ENCODE measurements around the gene RTEL1.
"Not testable (repeated sequence)": the region's sequence is repeated elsewhere in the genome, so short reads cannot be mapped to it uniquely, and the experiment has no call there.

The RTEL1 gene, protein sequence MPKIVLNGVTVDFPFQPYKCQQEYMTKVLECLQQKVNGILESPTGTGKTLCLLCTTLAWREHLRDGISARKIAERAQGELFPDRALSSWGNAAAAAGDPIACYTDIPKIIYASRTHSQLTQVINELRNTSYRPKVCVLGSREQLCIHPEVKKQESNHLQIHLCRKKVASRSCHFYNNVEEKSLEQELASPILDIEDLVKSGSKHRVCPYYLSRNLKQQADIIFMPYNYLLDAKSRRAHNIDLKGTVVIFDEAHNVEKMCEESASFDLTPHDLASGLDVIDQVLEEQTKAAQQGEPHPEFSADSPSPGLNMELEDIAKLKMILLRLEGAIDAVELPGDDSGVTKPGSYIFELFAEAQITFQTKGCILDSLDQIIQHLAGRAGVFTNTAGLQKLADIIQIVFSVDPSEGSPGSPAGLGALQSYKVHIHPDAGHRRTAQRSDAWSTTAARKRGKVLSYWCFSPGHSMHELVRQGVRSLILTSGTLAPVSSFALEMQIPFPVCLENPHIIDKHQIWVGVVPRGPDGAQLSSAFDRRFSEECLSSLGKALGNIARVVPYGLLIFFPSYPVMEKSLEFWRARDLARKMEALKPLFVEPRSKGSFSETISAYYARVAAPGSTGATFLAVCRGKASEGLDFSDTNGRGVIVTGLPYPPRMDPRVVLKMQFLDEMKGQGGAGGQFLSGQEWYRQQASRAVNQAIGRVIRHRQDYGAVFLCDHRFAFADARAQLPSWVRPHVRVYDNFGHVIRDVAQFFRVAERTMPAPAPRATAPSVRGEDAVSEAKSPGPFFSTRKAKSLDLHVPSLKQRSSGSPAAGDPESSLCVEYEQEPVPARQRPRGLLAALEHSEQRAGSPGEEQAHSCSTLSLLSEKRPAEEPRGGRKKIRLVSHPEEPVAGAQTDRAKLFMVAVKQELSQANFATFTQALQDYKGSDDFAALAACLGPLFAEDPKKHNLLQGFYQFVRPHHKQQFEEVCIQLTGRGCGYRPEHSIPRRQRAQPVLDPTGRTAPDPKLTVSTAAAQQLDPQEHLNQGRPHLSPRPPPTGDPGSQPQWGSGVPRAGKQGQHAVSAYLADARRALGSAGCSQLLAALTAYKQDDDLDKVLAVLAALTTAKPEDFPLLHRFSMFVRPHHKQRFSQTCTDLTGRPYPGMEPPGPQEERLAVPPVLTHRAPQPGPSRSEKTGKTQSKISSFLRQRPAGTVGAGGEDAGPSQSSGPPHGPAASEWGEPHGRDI (N-terminal part only)

DNA sequence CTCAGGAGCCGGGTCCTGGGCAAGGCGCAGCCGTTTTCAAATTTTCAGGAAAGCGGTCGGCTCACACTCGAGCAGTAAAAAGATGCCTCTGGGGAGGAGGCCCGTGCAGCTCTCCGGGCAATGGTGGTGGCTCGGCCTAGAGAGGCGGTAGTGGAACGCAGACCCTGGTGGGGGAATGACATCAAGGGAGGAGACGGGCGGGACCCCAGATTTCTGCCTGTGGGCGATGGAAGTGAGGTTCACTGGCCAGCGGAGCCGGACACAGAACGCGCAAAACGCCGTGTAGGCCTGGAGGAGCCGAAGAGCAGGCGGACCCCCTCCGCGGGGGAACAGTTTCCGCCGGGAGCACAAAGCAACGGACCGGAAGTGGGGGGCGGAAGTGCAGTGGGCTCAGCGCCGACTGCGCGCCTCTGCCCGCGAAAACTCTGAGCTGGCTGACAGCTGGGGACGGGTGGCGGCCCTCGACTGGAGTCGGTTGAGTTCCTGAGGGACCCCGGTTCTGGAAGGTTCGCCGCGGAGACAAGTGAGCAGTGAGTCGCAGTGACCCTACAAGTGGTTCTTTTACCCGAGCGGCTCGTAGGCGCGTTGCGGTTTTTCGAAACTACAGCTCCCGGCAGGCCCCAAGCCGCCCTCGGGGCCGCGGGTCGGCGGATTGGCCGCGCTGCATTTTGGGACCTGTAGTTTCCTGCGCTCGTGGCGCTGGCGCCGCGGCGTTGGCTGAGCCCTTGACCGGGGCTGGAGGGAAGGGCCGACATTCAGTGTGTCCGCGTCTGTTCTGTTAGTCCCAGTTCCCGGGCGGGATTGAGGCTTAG, at the start of gene RTEL1:
TSS of gene RTEL1 (plus strand) at position 376 of the 812 bp plus-strand sequence. CDS start 1,091 bp downstream, outside the sequence.
- Histone ChIP-seq H3K4me3 (ENCODE audit: low read length) (peak within 1 kb of the TSS; percentile 57), H3K27me3 (ENCODE audit: control insufficient read depth, insufficient read depth, low read length) (peaks cover 14% of the 10 kb centered on the region), H3K9ac (ENCODE audit: low read length) (peak within 1 kb of the TSS; percentile 73), H3K9me3 (ENCODE audit: control insufficient read depth, low read length) (no peaks in the 10 kb centered on the region), H3K36me3 (ENCODE audit: control insufficient read depth, insufficient read depth, low read length) (no peaks in the 10 kb centered on the region), H3K4me1 (ENCODE audit: control insufficient read depth, insufficient read depth, low read length) (peaks cover 17% of the 10 kb centered on the region)

DNA sequence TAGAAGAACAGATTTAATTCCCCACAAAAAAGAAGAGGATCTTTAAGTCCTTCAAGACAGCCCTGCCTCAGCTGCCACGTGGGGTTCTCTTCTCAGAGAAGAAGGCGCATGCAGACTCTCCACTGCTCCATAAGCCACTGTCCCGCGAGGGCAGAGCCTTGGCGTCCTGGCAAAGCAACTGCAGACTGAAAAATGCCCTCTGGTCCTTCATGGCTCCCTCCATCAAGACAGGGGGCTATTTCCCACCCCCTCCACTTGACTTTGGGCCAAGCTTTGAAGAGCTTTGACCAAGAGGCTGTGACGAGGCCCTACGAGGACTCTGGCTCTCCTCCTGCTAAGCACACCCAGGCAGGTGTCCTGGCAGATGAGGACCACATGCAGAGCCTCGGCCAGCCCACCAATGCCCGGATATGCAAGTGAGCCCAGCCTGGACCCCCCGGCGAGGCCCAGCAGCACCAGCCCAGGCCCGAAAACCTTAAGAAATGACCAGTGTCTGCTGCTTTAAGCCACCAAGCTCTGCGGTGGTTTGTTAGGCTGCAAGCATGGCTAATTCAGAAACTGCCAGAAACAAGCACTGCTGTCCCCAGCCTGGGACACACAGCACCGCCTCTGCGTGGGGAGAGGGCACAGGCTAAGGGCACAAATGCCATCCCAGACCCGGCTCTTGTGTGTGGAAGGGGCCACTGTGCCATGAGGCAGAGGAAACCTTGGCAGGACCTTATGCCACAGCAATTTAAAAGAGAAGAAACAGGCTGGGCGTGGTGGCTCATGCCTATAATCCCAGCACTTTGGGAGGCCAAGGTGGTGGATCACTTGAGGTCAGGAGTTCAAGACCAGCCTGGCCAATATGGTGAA, 47.3 kb upstream of the RTEL1 start:
- H3K4me3 ChIP-seq (ENCODE audit: low read length) = no peak overlapping the region
- no peak overlapping the region for H3K9ac ChIP-seq (ENCODE audit: low read length)
- H3K36me3 ChIP-seq (ENCODE audit: control insufficient read depth, insufficient read depth, low read length) = no peaks in the 10 kb centered on the region
- no peaks in the 10 kb centered on the region for H3K9me3 ChIP-seq (ENCODE audit: control insufficient read depth, low read length)
- no peaks in the 10 kb centered on the region for H3K27me3 ChIP-seq (ENCODE audit: control insufficient read depth, insufficient read depth, low read length)
- no peaks in the 10 kb centered on the region for H3K4me1 ChIP-seq (ENCODE audit: control insufficient read depth, insufficient read depth, low read length)

DNA sequence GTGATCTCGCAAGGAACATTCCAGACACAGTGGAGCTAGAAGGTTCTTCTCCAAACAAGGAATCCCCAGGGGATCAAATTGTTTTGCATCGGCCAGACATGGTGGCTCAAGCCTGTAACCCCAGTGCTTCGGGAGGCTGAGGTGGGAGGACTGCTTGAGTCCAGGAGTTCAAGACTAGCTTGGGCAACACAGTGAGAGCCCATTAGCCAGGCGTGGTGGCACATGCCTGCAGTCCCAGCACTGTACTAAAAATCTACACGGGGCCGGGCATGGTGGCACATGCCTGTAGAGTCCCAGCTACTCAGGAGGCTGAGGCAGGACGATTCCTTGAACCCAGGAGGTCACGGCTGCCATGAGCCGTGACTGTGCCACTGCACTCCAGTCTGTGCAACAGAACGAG, 46.5 kb upstream of the RTEL1 start:
- H3K9ac ChIP-seq (ENCODE audit: low read length) = no peak overlapping the region
- H3K9me3 ChIP-seq (ENCODE audit: control insufficient read depth, low read length) = no peaks in the 10 kb centered on the region
- no peaks in the 10 kb centered on the region for H3K4me1 ChIP-seq (ENCODE audit: control insufficient read depth, insufficient read depth, low read length)
- H3K27me3 ChIP-seq (ENCODE audit: control insufficient read depth, insufficient read depth, low read length) = no peaks in the 10 kb centered on the region
- H3K4me3 ChIP-seq (ENCODE audit: low read length) = no peak overlapping the region
- no peaks in the 10 kb centered on the region for H3K36me3 ChIP-seq (ENCODE audit: control insufficient read depth, insufficient read depth, low read length)

DNA sequence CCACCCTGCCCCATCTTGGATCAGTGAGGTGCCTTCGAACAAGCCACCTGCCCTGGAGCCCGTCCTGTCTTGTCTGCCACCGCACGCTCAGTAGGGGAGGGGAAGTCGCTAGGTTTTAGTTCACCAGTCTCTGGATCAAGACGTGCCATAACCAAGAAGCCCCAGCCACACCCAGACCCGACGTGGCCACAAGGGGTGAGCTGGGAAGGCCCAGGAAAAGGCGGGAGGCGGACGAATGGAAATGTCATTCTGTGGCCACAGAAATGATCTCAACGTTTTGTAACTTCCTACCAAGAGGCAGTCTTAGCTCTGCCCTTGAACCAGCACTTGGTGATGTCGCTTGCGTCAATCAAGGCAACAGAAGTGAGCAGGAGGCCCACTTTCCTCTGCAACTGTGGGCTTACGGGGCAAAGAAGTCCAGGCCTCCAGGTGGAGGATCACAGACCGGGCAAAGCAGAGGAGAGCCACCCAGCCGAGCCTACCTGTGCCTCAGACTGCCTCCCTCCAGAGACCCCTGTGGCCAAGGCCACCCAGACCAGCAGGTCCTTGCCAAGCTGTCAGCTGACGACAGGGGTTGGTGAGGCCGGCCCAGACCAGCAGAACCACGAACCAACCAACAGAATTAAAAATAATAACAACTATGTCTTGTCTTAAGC, 45.7 kb upstream of the RTEL1 start:
- Histone ChIP-seq H3K27me3 (ENCODE audit: control insufficient read depth, insufficient read depth, low read length) (no peaks in the 10 kb centered on the region), H3K9ac (ENCODE audit: low read length) (no peak overlapping the region), H3K4me1 (ENCODE audit: control insufficient read depth, insufficient read depth, low read length) (no peaks in the 10 kb centered on the region), H3K9me3 (ENCODE audit: control insufficient read depth, low read length) (no peaks in the 10 kb centered on the region), H3K4me3 (ENCODE audit: low read length) (no peak overlapping the region), H3K36me3 (ENCODE audit: control insufficient read depth, insufficient read depth, low read length) (no peaks in the 10 kb centered on the region)

DNA sequence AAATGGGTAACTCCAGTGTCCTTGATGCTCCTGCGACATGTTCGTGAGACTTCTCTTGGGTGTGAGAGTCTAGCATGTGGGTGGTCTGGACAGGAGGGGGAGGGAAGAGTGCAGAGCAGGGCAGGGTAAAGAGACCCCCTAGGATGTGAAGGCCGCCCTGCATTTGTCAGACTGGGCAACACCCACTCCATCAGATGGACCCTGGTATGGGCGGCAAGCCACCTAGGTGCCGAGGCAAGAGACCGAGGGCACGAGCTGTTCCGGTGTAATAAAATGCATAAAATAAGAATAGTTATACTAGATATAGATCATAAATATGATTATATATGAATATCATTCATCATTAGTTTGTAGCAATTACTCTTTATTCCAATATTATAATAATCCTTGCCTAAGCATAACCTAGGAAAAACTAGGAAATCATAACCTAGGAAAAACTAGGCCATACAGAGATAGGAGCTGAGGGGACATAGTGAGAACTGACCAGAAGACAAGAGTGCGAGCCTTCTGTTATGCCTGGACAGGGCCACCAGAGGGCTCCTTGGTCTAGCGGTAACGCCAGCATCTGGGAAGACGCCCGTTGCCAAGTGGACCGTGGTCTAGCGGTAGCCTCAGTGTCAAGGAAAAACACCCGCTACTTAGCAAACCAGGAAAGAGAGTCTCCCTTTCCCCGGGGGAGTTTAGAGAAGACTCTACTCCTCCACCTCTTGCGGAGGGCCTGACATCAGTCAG, 44.1 kb upstream of the RTEL1 start:
- H3K4me3 ChIP-seq (ENCODE audit: low read length); H3K9me3 ChIP-seq (ENCODE audit: control insufficient read depth, low read length); H3K27me3 ChIP-seq (ENCODE audit: control insufficient read depth, insufficient read depth, low read length); H3K36me3 ChIP-seq (ENCODE audit: control insufficient read depth, insufficient read depth, low read length); H3K4me1 ChIP-seq (ENCODE audit: control insufficient read depth, insufficient read depth, low read length); H3K9ac ChIP-seq (ENCODE audit: low read length): not testable (repeated sequence)

- Histone ChIP-seq H3K27me3 (ENCODE audit: control insufficient read depth, insufficient read depth, low read length) (no peaks in the 10 kb centered on the region), H3K9ac (ENCODE audit: low read length) (no peak overlapping the region), H3K36me3 (ENCODE audit: control insufficient read depth, insufficient read depth, low read length) (peaks cover 6% of the 10 kb centered on the region), H3K4me3 (ENCODE audit: low read length) (no peak overlapping the region), H3K4me1 (ENCODE audit: control insufficient read depth, insufficient read depth, low read length) (no peaks in the 10 kb centered on the region), H3K9me3 (ENCODE audit: control insufficient read depth, low read length) (no peaks in the 10 kb centered on the region)
Observed at GRCh38 chr20:63617092-63617875, 40.8 kb upstream of the RTEL1 start.

DNA sequence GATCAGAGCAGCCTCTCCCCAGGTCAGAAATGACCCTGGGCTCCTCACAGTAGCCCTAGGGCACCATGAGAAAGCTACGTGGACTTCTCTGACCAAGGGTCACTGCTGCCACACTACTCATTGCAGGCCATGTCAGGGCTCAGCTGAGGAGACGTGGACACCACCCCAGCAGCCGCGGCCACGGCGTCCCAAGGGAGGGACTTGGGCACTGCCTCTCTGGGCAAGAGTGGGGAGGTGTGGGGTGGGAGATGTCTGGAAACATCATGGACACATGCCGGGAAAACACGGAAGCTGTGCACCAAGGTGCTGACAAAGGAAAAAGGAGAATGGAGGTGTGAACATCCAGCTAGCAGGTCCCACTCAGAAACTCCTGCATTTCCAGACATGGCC, 40.2 kb upstream of the RTEL1 start:
- Histone ChIP-seq H3K4me1 (ENCODE audit: control insufficient read depth, insufficient read depth, low read length) (no peaks in the 10 kb centered on the region), H3K36me3 (ENCODE audit: control insufficient read depth, insufficient read depth, low read length) (peaks cover 6% of the 10 kb centered on the region), H3K9ac (ENCODE audit: low read length) (no peak overlapping the region), H3K4me3 (ENCODE audit: low read length) (no peak overlapping the region), H3K9me3 (ENCODE audit: control insufficient read depth, low read length) (no peaks in the 10 kb centered on the region), H3K27me3 (ENCODE audit: control insufficient read depth, insufficient read depth, low read length) (no peaks in the 10 kb centered on the region)

- H3K9ac ChIP-seq (ENCODE audit: low read length) = no peak overlapping the region
- peaks cover 6% of the 10 kb centered on the region for H3K36me3 ChIP-seq (ENCODE audit: control insufficient read depth, insufficient read depth, low read length)
- no peaks in the 10 kb centered on the region for H3K4me1 ChIP-seq (ENCODE audit: control insufficient read depth, insufficient read depth, low read length)
- H3K27me3 ChIP-seq (ENCODE audit: control insufficient read depth, insufficient read depth, low read length) = no peaks in the 10 kb centered on the region
- no peak overlapping the region for H3K4me3 ChIP-seq (ENCODE audit: low read length)
- no peaks in the 10 kb centered on the region for H3K9me3 ChIP-seq (ENCODE audit: control insufficient read depth, low read length)
Observed at GRCh38 chr20:63618291-63618980, 39.7 kb upstream of the RTEL1 start.

DNA sequence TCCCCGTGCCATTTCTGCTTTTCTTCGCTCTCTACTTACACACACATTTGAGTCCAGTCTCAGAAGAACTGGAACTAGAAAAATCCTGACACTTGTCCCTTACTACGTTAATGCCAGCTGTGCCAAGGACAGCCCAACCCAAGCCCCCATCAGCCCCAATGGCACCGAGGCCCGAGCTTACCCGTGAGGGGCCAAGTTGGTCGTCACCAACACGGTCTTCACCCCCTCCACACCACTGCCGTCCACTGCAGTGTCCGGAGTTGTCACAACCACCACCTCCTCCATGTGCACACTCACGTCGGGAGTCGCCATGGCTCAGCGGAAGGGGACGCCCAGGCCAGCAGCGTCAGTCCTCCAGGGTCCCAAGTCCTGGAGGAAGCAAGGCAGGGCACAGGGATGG, 39.0 kb upstream of the RTEL1 start:
- H3K9ac ChIP-seq (ENCODE audit: low read length) = no peak overlapping the region
- H3K4me3 ChIP-seq (ENCODE audit: low read length) = no peak overlapping the region
- H3K9me3 ChIP-seq (ENCODE audit: control insufficient read depth, low read length) = no peaks in the 10 kb centered on the region
- H3K27me3 ChIP-seq (ENCODE audit: control insufficient read depth, insufficient read depth, low read length) = no peaks in the 10 kb centered on the region
- H3K4me1 ChIP-seq (ENCODE audit: control insufficient read depth, insufficient read depth, low read length) = no peaks in the 10 kb centered on the region
- H3K36me3 ChIP-seq (ENCODE audit: control insufficient read depth, insufficient read depth, low read length) = peaks cover 6% of the 10 kb centered on the region
